ENCODE results near the gene SEMA3C.

DNA sequence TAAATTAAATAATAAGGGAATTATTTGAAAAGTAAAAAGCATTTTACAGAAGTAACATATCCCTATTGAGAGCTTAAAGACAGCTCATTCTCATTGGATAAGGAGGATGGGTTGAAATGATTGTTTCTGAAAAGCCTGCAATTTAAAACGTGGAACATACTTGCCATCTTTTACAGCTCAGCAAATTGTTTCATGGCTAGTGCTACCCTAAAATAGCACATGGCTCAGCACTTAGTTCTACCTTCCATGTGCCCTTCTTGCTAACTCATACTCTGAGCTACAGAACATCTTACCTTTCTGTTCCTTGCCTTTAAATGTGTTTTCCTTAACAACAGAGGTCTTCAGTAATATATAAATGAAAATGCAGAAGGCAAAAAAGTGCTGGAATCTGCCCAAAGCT, 8.6 kb downstream of the SEMA3C start:
- TF ChIP-seq, protein P1, sequence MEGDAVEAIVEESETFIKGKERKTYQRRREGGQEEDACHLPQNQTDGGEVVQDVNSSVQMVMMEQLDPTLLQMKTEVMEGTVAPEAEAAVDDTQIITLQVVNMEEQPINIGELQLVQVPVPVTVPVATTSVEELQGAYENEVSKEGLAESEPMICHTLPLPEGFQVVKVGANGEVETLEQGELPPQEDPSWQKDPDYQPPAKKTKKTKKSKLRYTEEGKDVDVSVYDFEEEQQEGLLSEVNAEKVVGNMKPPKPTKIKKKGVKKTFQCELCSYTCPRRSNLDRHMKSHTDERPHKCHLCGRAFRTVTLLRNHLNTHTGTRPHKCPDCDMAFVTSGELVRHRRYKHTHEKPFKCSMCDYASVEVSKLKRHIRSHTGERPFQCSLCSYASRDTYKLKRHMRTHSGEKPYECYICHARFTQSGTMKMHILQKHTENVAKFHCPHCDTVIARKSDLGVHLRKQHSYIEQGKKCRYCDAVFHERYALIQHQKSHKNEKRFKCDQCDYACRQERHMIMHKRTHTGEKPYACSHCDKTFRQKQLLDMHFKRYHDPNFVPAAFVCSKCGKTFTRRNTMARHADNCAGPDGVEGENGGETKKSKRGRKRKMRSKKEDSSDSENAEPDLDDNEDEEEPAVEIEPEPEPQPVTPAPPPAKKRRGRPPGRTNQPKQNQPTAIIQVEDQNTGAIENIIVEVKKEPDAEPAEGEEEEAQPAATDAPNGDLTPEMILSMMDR (IDR thresholded peaks at IDR 0.05; ENCODE audit: poor library complexity, severe bottlenecking), result no peak
- TF ChIP-seq EP300 (conservative IDR thresholded peaks at IDR 0.05; ENCODE audit: poor library complexity, severe bottlenecking), result no peak
- TF ChIP-seq SMC3 (conservative IDR thresholded peaks at IDR 0.05; ENCODE audit: poor library complexity), result no peak
- no peak for TF ChIP-seq MXI1 (conservative IDR thresholded peaks at IDR 0.05; ENCODE audit: poor library complexity, severe bottlenecking)
- no peak for TF ChIP-seq POLR2AphosphoS5 (IDR thresholded peaks at IDR 0.05)
- no peak for TF ChIP-seq EZH2 (IDR thresholded peaks at IDR 0.05; ENCODE audit: borderline replicate concordance, insufficient read depth, low read length, poor library complexity, severe bottlenecking)
- no peak for TF ChIP-seq RAD21 (conservative IDR thresholded peaks at IDR 0.05)
- TF ChIP-seq, protein P2, sequence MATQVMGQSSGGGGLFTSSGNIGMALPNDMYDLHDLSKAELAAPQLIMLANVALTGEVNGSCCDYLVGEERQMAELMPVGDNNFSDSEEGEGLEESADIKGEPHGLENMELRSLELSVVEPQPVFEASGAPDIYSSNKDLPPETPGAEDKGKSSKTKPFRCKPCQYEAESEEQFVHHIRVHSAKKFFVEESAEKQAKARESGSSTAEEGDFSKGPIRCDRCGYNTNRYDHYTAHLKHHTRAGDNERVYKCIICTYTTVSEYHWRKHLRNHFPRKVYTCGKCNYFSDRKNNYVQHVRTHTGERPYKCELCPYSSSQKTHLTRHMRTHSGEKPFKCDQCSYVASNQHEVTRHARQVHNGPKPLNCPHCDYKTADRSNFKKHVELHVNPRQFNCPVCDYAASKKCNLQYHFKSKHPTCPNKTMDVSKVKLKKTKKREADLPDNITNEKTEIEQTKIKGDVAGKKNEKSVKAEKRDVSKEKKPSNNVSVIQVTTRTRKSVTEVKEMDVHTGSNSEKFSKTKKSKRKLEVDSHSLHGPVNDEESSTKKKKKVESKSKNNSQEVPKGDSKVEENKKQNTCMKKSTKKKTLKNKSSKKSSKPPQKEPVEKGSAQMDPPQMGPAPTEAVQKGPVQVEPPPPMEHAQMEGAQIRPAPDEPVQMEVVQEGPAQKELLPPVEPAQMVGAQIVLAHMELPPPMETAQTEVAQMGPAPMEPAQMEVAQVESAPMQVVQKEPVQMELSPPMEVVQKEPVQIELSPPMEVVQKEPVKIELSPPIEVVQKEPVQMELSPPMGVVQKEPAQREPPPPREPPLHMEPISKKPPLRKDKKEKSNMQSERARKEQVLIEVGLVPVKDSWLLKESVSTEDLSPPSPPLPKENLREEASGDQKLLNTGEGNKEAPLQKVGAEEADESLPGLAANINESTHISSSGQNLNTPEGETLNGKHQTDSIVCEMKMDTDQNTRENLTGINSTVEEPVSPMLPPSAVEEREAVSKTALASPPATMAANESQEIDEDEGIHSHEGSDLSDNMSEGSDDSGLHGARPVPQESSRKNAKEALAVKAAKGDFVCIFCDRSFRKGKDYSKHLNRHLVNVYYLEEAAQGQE (IDR thresholded peaks at IDR 0.05; ENCODE audit: borderline replicate concordance), result no peak

Measured in neural cell (in vitro differentiated cells).